Gastroesophageal sphincter (tissue), 3 donors: Measurements from ENCODE around the gene MORF4L2.

ENCODE experiments used
- EP300 ChIP-seq: sonication (generic); formaldehyde crosslinking; IDR thresholded peaks from one replicate; pipeline ENCODE4 v1.6.1; 2017; ENCODE audit warnings: antibody characterized with exemption, mild to moderate bottlenecking
- POLR2A ChIP-seq, 2 donors: fragments of 450-650 bp; IDR thresholded peaks; one replicate each; pipeline ENCODE4 v1.6.1; 2017; ENCODE audit warnings: antibody characterized with exemption in 2 of 2, mild to moderate bottlenecking in 2 of 2, moderate library complexity in 1 of 2
- POLR2AphosphoS5 ChIP-seq: sonication (generic); formaldehyde crosslinking; IDR thresholded peaks from one replicate; pipeline ENCODE4 v1.6.1; 2017; ENCODE audit warnings: antibody characterized with exemption
- TF ChIP-seq, protein P1 (sequence below), 4 experiments: fragments of 200-600 bp in 2 of 4; fragments of 450-650 bp in 2 of 4; sonication (generic) in 1 of 4; IDR thresholded peaks; one replicate each; pipeline ENCODE4 v1.5.1; 2017 to 2019; ENCODE audit warnings: antibody characterized with exemption in 4 of 4, mild to moderate bottlenecking in 2 of 4, moderate library complexity in 2 of 4

DNA sequence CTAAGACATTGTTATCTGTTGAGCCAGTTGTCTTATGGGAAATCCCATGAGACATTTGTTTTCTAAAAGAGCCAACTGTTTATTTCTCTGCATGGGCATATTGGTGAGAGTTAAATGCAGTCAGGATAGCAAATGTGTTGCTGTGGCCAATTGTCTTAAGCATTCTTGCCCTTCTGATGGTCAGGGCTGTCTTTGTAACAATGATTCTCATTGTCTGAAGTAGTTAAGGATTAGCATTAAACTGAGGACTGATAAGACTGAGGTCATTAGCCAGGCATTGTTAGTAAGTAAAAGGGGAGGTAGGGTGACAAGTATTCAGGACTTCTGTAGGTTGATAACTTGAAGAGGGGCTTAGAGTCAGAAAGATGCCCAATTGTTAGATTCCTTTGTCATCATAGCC, 11.2 kb upstream of the MORF4L2 start:
- TF ChIP-seq, protein P1, sequence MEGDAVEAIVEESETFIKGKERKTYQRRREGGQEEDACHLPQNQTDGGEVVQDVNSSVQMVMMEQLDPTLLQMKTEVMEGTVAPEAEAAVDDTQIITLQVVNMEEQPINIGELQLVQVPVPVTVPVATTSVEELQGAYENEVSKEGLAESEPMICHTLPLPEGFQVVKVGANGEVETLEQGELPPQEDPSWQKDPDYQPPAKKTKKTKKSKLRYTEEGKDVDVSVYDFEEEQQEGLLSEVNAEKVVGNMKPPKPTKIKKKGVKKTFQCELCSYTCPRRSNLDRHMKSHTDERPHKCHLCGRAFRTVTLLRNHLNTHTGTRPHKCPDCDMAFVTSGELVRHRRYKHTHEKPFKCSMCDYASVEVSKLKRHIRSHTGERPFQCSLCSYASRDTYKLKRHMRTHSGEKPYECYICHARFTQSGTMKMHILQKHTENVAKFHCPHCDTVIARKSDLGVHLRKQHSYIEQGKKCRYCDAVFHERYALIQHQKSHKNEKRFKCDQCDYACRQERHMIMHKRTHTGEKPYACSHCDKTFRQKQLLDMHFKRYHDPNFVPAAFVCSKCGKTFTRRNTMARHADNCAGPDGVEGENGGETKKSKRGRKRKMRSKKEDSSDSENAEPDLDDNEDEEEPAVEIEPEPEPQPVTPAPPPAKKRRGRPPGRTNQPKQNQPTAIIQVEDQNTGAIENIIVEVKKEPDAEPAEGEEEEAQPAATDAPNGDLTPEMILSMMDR (IDR thresholded peaks at IDR 0.05) = no peak
- TF ChIP-seq POLR2AphosphoS5 (no peak), POLR2A (IDR thresholded peaks at IDR 0.05) (no peak), EP300 (no peak)
